Upper lobe of right lung (tissue), 1 donor: ENCODE results near the gene ACAN. TPM values are rescaled to one million over a fixed set of nuclear protein-coding genes. Genes with fewer than 3 reads are reported as not detected.

ENCODE experiments used
- ATAC-seq: fragments of 200-7000 bp; cut with Tn5 transposase; one replicate; pipeline ENCODE4 v1.9.1; 2020; ENCODE audit warnings: mild to moderate bottlenecking, moderate library complexity
- DNase-seq: peaks from one replicate; pipeline ENCODE4 v3.0.0-alpha.2; 2020
- H3K27ac ChIP-seq: fragments of 200-600 bp; one replicate; pipeline ENCODE4 v1.8.0; 2022
- H3K27me3 ChIP-seq: fragments of 200-600 bp; one replicate; pipeline ENCODE4 v1.8.0; 2022; ENCODE audit warnings: mild to moderate bottlenecking
- H3K36me3 ChIP-seq: fragments of 200-600 bp; one replicate; pipeline ENCODE4 v1.8.0; 2022
- H3K4me1 ChIP-seq: fragments of 200-600 bp; one replicate; pipeline ENCODE4 v1.8.0; 2022
- H3K4me3 ChIP-seq: fragments of 200-600 bp; one replicate; pipeline ENCODE4 v1.8.0; 2022; ENCODE audit warnings: mild to moderate bottlenecking
- H3K9me3 ChIP-seq: fragments of 200-600 bp; one replicate; pipeline ENCODE4 v1.8.0; 2022
- CTCF ChIP-seq: fragments of 200-600 bp; IDR thresholded peaks from one replicate; pipeline ENCODE4 v1.8.0; 2022; ENCODE audit warnings: antibody characterized with exemption
- intact Hi-C: fragments of 100-400 bp; cut with DNase I; formaldehyde crosslinking; loops from one replicate; pipeline ENCODE4 v1.11.0; 2022
- total RNA-seq: library from RNA; stranded (reverse); fragmentation: NEBNext Ultra II Directional; extraction: Animal tissue kit (Norgen Biotek cat#: 25700); gene quantifications from one replicate; pipeline ENCODE4 v1.2.1, GENCODE V29; 2021
- donor health status: DM: no; HTN: yes; CAD: no; lungs with severe emphysema.

ACAN gene
- total RNA-seq, 1 donor from 2014 or later: 0.06 TPM

- intact Hi-C loops: no loop called here
- ATAC-seq (peak; percentile 34), DNase-seq (no peak)
- Histone ChIP-seq H3K27ac (no peak overlapping the region), H3K9me3 (no peaks in the 10 kb centered on the region), H3K4me1 (no peaks in the 10 kb centered on the region), H3K4me3 (no peak overlapping the region), H3K36me3 (no peaks in the 10 kb centered on the region), H3K27me3 (no peaks in the 10 kb centered on the region)
- peak; percentile 38 for TF ChIP-seq CTCF
These were observed 31.1 kb downstream of the ACAN start for GRCh38 chr15:88834211-88834812.

GRCh38 chr15:88835119-88835518 lies 31.9 kb downstream of the ACAN start:
- no peaks in the 10 kb centered on the region for H3K36me3 ChIP-seq
- no peaks in the 10 kb centered on the region for H3K27me3 ChIP-seq
- intact Hi-C loops: no loop called here
- DNase-seq: no peak
- no peak overlapping the region for H3K4me3 ChIP-seq
- H3K27ac ChIP-seq: no peak overlapping the region
- H3K4me1 ChIP-seq: no peaks in the 10 kb centered on the region
- no peak for ATAC-seq
- H3K9me3 ChIP-seq: no peaks in the 10 kb centered on the region
- no peak for TF ChIP-seq CTCF

GRCh38 chr15:88835646-88836045 lies 32.4 kb downstream of the ACAN start:
- DNase-seq (no peak), ATAC-seq (no peak)
- intact Hi-C loops: no loop called here
- no peak for TF ChIP-seq CTCF
- Histone ChIP-seq H3K36me3 (no peaks in the 10 kb centered on the region), H3K27ac (no peak overlapping the region), H3K27me3 (no peaks in the 10 kb centered on the region), H3K4me3 (no peak overlapping the region), H3K9me3 (no peaks in the 10 kb centered on the region), H3K4me1 (no peaks in the 10 kb centered on the region)

- H3K36me3 ChIP-seq: no peaks in the 10 kb centered on the region
- no peaks in the 10 kb centered on the region for H3K4me1 ChIP-seq
- H3K27me3 ChIP-seq: no peaks in the 10 kb centered on the region
- intact Hi-C loops: no loop called here
- no peak overlapping the region for H3K4me3 ChIP-seq
- no peak overlapping the region for H3K27ac ChIP-seq
- TF ChIP-seq CTCF: no peak
- DNase-seq: no peak
- ATAC-seq: no peak
- no peaks in the 10 kb centered on the region for H3K9me3 ChIP-seq
These were observed 35.4 kb downstream of the ACAN start for GRCh38 chr15:88838667-88839066.

- H3K27me3 ChIP-seq: no peaks in the 10 kb centered on the region
- no peaks in the 10 kb centered on the region for H3K4me1 ChIP-seq
- intact Hi-C loops: no loop called here
- no peak for TF ChIP-seq CTCF
- DNase-seq (no peak), ATAC-seq (no peak)
- no peak overlapping the region for H3K27ac ChIP-seq
- H3K4me3 ChIP-seq: no peak overlapping the region
- no peaks in the 10 kb centered on the region for H3K9me3 ChIP-seq
- H3K36me3 ChIP-seq: no peaks in the 10 kb centered on the region
These were observed 35.9 kb downstream of the ACAN start for GRCh38 chr15:88839146-88839545.

- Histone ChIP-seq H3K4me1 (no peaks in the 10 kb centered on the region), H3K4me3 (no peak overlapping the region), H3K9me3 (no peaks in the 10 kb centered on the region), H3K27me3 (no peaks in the 10 kb centered on the region), H3K36me3 (no peaks in the 10 kb centered on the region), H3K27ac (no peak overlapping the region)
- DNase-seq (no peak), ATAC-seq (no peak)
- intact Hi-C loops: no loop called here
- no peak for TF ChIP-seq CTCF
These were observed 36.7 kb downstream of the ACAN start for GRCh38 chr15:88839961-88840360.
